SK-N-SH treated with all-trans-retinoic acid at 6 μM for 48 hours (cell line): ENCODE measurements around the gene PRRT1.

Experiments used
- CSDC2 ChIP-seq: fragments of 250-450 bp; sonication (Bioruptor Pico); IDR thresholded peaks from 2 replicates; pipeline ENCODE4 v1.5.0; 2020; ENCODE audit warnings: mild to moderate bottlenecking, moderate library complexity
- TOX ChIP-seq: fragments of 250-450 bp; sonication (Bioruptor Pico); IDR thresholded peaks from 2 replicates; pipeline ENCODE4 v1.8.0; 2021; ENCODE audit warnings: mild to moderate bottlenecking, moderate library complexity, borderline replicate concordance

GRCh38 chr6:32195652-32195901 is 43.8 kb upstream of the PRRT1 start:
- no peak for TF ChIP-seq CSDC2 (CRISPR knock-in tag)
- TF ChIP-seq TOX: no peak
